HUES6 (cell line): Measurements from ENCODE around the gene RELL1.
"Not testable (repeated sequence)": the region's sequence is repeated elsewhere in the genome, so short reads cannot be mapped to it uniquely, and the experiment has no call there.

Source experiments
- H3K27ac ChIP-seq: 2 replicates; pipeline ENCODE4 v1.7.0; 2013; ENCODE audit warnings: low read depth, mild to moderate bottlenecking, low read length, inconsistent platforms
- H3K27me3 ChIP-seq: 2 replicates; pipeline ENCODE4 v1.6.1; 2013; ENCODE audit warnings: low read length; ENCODE audit not compliant: control insufficient read depth, insufficient read depth
- H3K36me3 ChIP-seq: 2 replicates; pipeline ENCODE4 v1.6.1; 2013; ENCODE audit warnings: low read length; ENCODE audit not compliant: control insufficient read depth, insufficient read depth
- H3K4me1 ChIP-seq: 2 replicates; pipeline ENCODE4 v1.6.1; 2013; ENCODE audit warnings: low read length; ENCODE audit not compliant: control insufficient read depth, insufficient read depth
- H3K4me3 ChIP-seq: 2 replicates; pipeline ENCODE4 v1.5.1; 2013; ENCODE audit warnings: low read depth, low read length
- H3K9ac ChIP-seq: one replicate; pipeline ENCODE4 v1.6.1; 2013; ENCODE audit warnings: mild to moderate bottlenecking, low read length
- H3K9me3 ChIP-seq: 2 replicates; pipeline ENCODE4 v1.6.1; 2013; ENCODE audit warnings: low read depth, low read length; ENCODE audit not compliant: control insufficient read depth, insufficient read depth

RELL1 gene

GRCh38 chr4:37679301-37679700 is 6.9 kb downstream of the RELL1 start:
- Histone ChIP-seq H3K27ac (no peak overlapping the region), H3K4me3 (no peak overlapping the region), H3K27me3 (no peaks in the 10 kb centered on the region), H3K9ac (no peak overlapping the region), H3K4me1 (no peaks in the 10 kb centered on the region), H3K36me3 (no peaks in the 10 kb centered on the region; the same call in 1 of the 2 replicates), H3K9me3 (peaks cover 3% of the 10 kb centered on the region; the same call in 1 of the 2 replicates)

GRCh38 chr4:37678624-37679023 is 7.6 kb downstream of the RELL1 start:
- Histone ChIP-seq H3K4me1 (no peaks in the 10 kb centered on the region), H3K4me3 (no peak overlapping the region), H3K27ac (no peak overlapping the region), H3K9me3 (peaks cover 3% of the 10 kb centered on the region; the same call in 1 of the 2 replicates), H3K36me3 (no peaks in the 10 kb centered on the region; the same call in 1 of the 2 replicates), H3K9ac (no peak overlapping the region), H3K27me3 (no peaks in the 10 kb centered on the region)

- no peak overlapping the region for H3K4me3 ChIP-seq
- no peaks in the 10 kb centered on the region for H3K4me1 ChIP-seq
- no peaks in the 10 kb centered on the region for H3K27me3 ChIP-seq
- no peak overlapping the region for H3K27ac ChIP-seq
- peaks cover 7% of the 10 kb centered on the region; the same call in 1 of the 2 replicates for H3K9me3 ChIP-seq
- no peaks in the 10 kb centered on the region; the same call in 1 of the 2 replicates for H3K36me3 ChIP-seq
- no peak overlapping the region for H3K9ac ChIP-seq
These were observed 10.4 kb downstream of the RELL1 start for GRCh38 chr4:37675587-37676290.

GRCh38 chr4:37674439-37674838 is 11.7 kb downstream of the RELL1 start:
- peaks cover 5% of the 10 kb centered on the region; the same call in 1 of the 2 replicates for H3K9me3 ChIP-seq
- H3K4me1 ChIP-seq: no peaks in the 10 kb centered on the region
- no peak overlapping the region for H3K9ac ChIP-seq
- no peak overlapping the region for H3K4me3 ChIP-seq
- no peaks in the 10 kb centered on the region for H3K36me3 ChIP-seq
- no peaks in the 10 kb centered on the region for H3K27me3 ChIP-seq
- H3K27ac ChIP-seq: no peak overlapping the region

GRCh38 chr4:37673538-37674192 is 12.5 kb downstream of the RELL1 start:
- H3K27ac ChIP-seq: no peak overlapping the region

DNA sequence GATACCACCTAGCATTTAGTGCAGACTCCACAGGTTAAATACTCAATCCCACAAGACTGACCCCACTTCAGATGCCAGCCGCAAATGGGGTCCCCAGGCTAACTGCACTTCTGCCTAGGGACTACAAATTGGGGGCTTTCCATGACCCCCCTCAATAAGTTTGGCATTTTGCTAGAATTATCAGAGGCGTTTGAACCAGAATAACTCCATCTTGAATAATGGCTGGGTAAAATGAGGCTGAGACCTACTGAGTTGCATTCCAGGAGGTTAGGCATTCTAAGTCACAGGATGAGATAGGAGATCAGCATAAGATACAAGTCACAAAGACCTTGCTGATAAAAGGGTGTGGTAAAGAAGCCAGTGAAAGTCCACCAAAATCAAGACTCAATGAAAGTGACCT is 15.1 kb downstream of the RELL1 start:
- Histone ChIP-seq H3K4me3 (no peak overlapping the region), H3K27ac (no peak overlapping the region), H3K4me1 (peaks cover 9% of the 10 kb centered on the region; the same call in 1 of the 2 replicates), H3K36me3 (no peaks in the 10 kb centered on the region), H3K9me3 (peaks cover 5% of the 10 kb centered on the region; the same call in 1 of the 2 replicates), H3K27me3 (no peaks in the 10 kb centered on the region), H3K9ac (no peak overlapping the region)

More at GRCh38 chr4:37673538-37674192, 12.5 kb downstream of the RELL1 start:
- Histone ChIP-seq H3K27me3 (no peaks in the 10 kb centered on the region), H3K4me1 (no peaks in the 10 kb centered on the region), H3K9me3 (peaks cover 5% of the 10 kb centered on the region; the same call in 1 of the 2 replicates), H3K4me3 (no peak overlapping the region), H3K36me3 (no peaks in the 10 kb centered on the region), H3K9ac (no peak overlapping the region)

DNA sequence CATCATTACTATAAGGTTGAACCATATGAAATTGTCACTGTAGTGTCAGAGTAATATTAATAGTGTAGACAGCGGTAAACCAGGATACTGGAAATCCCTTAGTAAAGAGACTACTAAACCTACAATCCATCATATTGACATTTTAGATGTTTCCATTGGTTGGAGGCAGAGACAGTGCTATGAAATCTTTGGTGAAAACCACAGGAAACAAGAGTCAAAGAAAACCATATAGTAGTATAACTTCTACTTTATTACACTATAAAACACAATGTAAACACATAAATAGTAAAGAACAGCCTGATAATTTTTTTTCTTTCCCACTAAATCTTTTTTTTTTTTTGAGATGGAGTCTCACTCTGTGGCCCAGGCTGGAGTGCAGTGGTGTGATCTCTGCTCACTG is 15.9 kb downstream of the RELL1 start:
- H3K27me3 ChIP-seq: no peaks in the 10 kb centered on the region

GRCh38 chr4:37669124-37669523 is 17.1 kb downstream of the RELL1 start:
- H3K4me1 ChIP-seq: peaks cover 25% of the 10 kb centered on the region
- H3K27ac ChIP-seq, H3K9me3 ChIP-seq, H3K36me3 ChIP-seq, H3K4me3 ChIP-seq, H3K27me3 ChIP-seq, H3K9ac ChIP-seq: not testable (repeated sequence)

More for the DNA sequence above, 15.9 kb downstream of the RELL1 start:
- Histone ChIP-seq H3K4me3 (no peak overlapping the region), H3K36me3 (no peaks in the 10 kb centered on the region), H3K9ac (no peak overlapping the region), H3K4me1 (peaks cover 16% of the 10 kb centered on the region), H3K9me3 (peaks cover 5% of the 10 kb centered on the region; the same call in 1 of the 2 replicates), H3K27ac (no peak overlapping the region)

DNA sequence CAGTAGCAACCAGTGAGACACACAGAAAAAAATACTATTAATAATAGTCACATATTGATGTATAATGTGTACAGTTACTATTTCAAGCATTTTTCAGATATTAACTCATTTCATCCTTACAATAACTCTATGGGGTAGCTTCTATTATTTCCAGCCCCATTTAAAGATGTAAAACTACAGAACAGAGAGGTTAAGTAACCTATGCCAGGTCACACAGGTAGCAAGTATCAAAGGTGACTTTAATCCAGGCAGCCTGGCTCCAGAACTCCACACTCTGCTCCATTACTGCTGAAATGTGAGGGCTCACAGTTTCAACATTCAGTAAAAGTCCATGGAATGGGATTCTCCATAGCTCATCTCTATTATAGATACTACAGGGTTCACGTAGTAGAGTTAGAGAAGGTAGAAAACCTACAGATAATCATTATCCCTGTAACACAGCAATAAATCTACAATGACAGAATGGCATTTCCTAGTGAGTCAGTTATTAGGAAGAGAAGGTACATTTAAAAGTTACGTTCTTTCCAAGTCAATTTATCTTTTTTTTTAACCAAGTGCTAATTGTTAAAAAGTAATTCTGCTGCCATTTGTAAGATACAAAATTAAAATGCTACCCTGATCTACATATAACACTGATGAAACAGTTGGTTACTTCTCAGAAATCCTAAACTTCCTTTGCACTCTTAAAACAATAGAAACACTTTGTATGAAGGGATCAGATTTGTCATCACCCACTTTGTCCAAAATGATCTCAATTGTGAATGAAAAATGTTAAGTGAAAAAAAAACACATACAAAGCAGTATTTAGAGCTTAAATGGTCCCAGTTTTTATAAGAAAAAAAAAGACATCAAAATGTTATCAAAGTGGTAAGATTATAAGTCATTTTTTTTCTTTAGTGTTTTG is 18.7 kb downstream of the RELL1 start:
- peaks cover 38% of the 10 kb centered on the region for H3K4me1 ChIP-seq
- H3K27ac ChIP-seq: no peak overlapping the region

GRCh38 chr4:37666625-37667071 is 19.5 kb downstream of the RELL1 start:
- no peak overlapping the region for H3K27ac ChIP-seq
- no peaks in the 10 kb centered on the region for H3K9me3 ChIP-seq
- H3K4me1 ChIP-seq: peaks cover 46% of the 10 kb centered on the region
- no peaks in the 10 kb centered on the region for H3K27me3 ChIP-seq
- H3K9ac ChIP-seq: no peak overlapping the region
- no peaks in the 10 kb centered on the region for H3K36me3 ChIP-seq
- H3K4me3 ChIP-seq: no peak overlapping the region

More for the DNA sequence above, 18.7 kb downstream of the RELL1 start:
- Histone ChIP-seq H3K9ac (no peak overlapping the region), H3K27me3 (no peaks in the 10 kb centered on the region), H3K9me3 (peaks cover 5% of the 10 kb centered on the region; the same call in 1 of the 2 replicates), H3K36me3 (no peaks in the 10 kb centered on the region), H3K4me3 (no peak overlapping the region)
